GM21367 (cell line): ENCODE measurements around the gene SEMA4F.

Experiments used
- ATAC-seq: cut with Tn5 transposase; IDR thresholded peaks from one replicate; pipeline ENCODE4 v1.9.1; 2021; ENCODE audit not compliant: unreplicated experiment

SEMA4F gene

GRCh38 chr2:74704216-74704615 is 50.2 kb downstream of the SEMA4F start:
- ATAC-seq, result no peak

GRCh38 chr2:74706741-74707140 is 52.7 kb downstream of the SEMA4F start:
- ATAC-seq, result no peak

- no peak for ATAC-seq
Observed at GRCh38 chr2:74707837-74708236, 53.8 kb downstream of the SEMA4F start.

- no peak for ATAC-seq
Observed at GRCh38 chr2:74708296-74708695, 54.2 kb downstream of the SEMA4F start.

GRCh38 chr2:74708883-74709282 is 54.8 kb downstream of the SEMA4F start:
- ATAC-seq, result no peak

GRCh38 chr2:74712223-74713053 is 58.4 kb downstream of the SEMA4F start:
- ATAC-seq, result no peak

- ATAC-seq, result no peak
Observed at GRCh38 chr2:74714691-74715080, 60.6 kb downstream of the SEMA4F start.

- peak; percentile 84 for ATAC-seq
Observed at GRCh38 chr2:74715081-74715791, 61.2 kb downstream of the SEMA4F start.

- ATAC-seq, result no peak
Observed at GRCh38 chr2:74715880-74716279, 61.8 kb downstream of the SEMA4F start.

- ATAC-seq, result no peak
Observed at GRCh38 chr2:74719066-74719465, 65.0 kb downstream of the SEMA4F start.

- ATAC-seq, result no peak
Observed at GRCh38 chr2:74721316-74721715, 67.3 kb downstream of the SEMA4F start.

GRCh38 chr2:74724496-74724895 is 70.4 kb downstream of the SEMA4F start:
- ATAC-seq, result no peak

- ATAC-seq, result no peak
Observed at GRCh38 chr2:74725287-74725686, 71.2 kb downstream of the SEMA4F start.

GRCh38 chr2:74728842-74729241 is 74.8 kb downstream of the SEMA4F start:
- no peak for ATAC-seq

- no peak for ATAC-seq
Observed at GRCh38 chr2:74730530-74730929, 76.5 kb downstream of the SEMA4F start.
